Adipocyte (in vitro differentiated cells): ENCODE measurements around the gene WFIKKN1.
A peak's percentile ranks its signal among the peaks of the same experiment; 100 is the strongest.

Source experiments
- DNase-seq: peaks from one replicate; pipeline ENCODE4 v3.0.0-alpha.2; 2015; ENCODE audit warnings: low read depth
- H3K27me3 ChIP-seq: replicated peaks from 2 replicates; pipeline ENCODE4 v1.7.0; 2013; ENCODE audit warnings: mild to moderate bottlenecking, low read length, moderate library complexity; ENCODE audit not compliant: control insufficient read depth, insufficient read depth
- H3K36me3 ChIP-seq: 2 replicates; pipeline ENCODE4 v1.7.0; 2013; ENCODE audit warnings: low read length, mild to moderate bottlenecking, moderate library complexity; ENCODE audit not compliant: control insufficient read depth, insufficient read depth, severe bottlenecking
- H3K4me1 ChIP-seq: 2 replicates; pipeline ENCODE4 v1.7.0; 2013; ENCODE audit warnings: mild to moderate bottlenecking, low read length, moderate library complexity; ENCODE audit not compliant: control insufficient read depth, insufficient read depth
- H3K4me3 ChIP-seq: 2 replicates; pipeline ENCODE4 v1.7.0; 2013; ENCODE audit warnings: mild to moderate bottlenecking, low read length, moderate library complexity
- H3K9ac ChIP-seq: 2 replicates; pipeline ENCODE4 v1.7.0; 2013; ENCODE audit warnings: mild to moderate bottlenecking, low read length, moderate library complexity
- H3K9me3 ChIP-seq: 2 replicates; pipeline ENCODE4 v1.7.0; 2013; ENCODE audit warnings: mild to moderate bottlenecking, low read length, moderate library complexity; ENCODE audit not compliant: control insufficient read depth

WFIKKN1 gene

DNA sequence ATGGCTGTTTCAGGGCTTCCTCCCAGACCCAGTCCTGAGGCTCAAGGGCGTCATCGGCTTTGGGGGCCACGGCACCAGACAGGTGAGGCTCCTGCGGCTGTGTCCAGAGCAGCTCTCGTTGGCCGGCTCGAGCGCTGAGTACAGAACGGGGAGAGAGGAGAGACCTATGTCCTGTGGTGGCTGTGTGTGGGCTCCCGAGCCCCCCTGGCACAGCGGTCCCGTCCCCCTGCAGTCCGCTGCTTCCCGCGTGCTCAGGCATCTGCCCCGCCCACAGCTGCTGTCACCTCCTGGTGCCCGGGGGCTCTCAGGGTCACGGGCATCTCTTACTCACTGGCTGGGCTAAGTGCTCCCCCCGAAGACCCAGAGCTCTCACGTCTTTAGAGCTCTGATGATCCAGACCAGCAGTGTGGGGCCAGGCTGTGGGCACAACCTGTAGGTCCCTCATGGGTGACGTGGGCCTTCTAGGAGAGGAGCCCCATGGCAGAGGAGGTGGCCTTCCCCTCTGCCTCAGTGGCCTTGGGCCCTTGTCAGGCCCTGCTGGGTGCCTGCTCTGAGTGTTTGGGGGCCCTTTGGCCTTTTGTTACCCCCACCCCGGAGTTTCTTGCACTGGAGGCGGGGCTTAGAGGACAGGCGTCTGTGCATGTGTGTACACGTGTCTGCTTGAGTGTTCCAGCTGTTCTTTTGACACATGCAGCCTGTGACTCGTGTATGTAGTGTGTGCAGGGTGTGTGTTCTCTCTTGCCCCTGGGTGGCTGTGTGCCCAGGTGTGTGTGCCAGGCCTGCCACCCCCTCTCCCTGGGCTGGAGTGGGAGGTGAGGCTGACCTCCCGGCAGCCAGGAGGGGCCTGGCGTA is 21.9 kb downstream of the WFIKKN1 start:
- no peak for DNase-seq
- H3K4me1 ChIP-seq: peaks cover 14% of the 10 kb centered on the region

GRCh38 chr16:654034-654433 is 23.2 kb downstream of the WFIKKN1 start:
- Histone ChIP-seq H3K9me3 (no peaks in the 10 kb centered on the region), H3K27me3 (no peaks in the 10 kb centered on the region), H3K4me3 (no peak overlapping the region), H3K4me1 (peaks cover 4% of the 10 kb centered on the region), H3K9ac (no peak overlapping the region), H3K36me3 (peaks cover 9% of the 10 kb centered on the region)
- no peak for DNase-seq

More for the DNA sequence above, 21.9 kb downstream of the WFIKKN1 start:
- H3K36me3 ChIP-seq: no peaks in the 10 kb centered on the region
- H3K9ac ChIP-seq: no peak overlapping the region
- H3K4me3 ChIP-seq: no peak overlapping the region
- H3K27me3 ChIP-seq: no peaks in the 10 kb centered on the region
- no peaks in the 10 kb centered on the region for H3K9me3 ChIP-seq

DNA sequence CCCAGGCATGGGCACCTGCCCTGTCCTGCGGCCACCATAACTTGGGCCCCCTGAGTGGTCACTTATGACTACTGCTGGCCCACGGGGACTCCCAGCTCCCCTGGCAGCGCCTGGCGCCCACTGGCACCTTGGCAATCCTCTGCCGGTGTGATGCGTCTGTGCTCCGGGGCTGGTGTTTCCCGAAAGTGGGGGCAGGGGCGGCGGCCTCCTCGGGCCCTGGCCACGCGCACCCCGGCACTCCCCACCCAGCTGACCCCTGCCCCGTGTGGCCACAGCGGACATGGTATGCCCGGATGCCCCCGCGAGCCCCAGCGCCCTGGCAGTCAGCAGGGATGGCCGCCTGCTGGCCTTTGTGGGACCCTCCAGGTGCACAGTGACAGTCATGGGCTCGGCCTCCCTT is 26.7 kb downstream of the WFIKKN1 start:
- DNase-seq: no peak
- Histone ChIP-seq H3K4me1 (no peaks in the 10 kb centered on the region), H3K27me3 (no peaks in the 10 kb centered on the region), H3K36me3 (peaks cover 9% of the 10 kb centered on the region), H3K9me3 (no peaks in the 10 kb centered on the region), H3K4me3 (no peak overlapping the region), H3K9ac (no peak overlapping the region)

DNA sequence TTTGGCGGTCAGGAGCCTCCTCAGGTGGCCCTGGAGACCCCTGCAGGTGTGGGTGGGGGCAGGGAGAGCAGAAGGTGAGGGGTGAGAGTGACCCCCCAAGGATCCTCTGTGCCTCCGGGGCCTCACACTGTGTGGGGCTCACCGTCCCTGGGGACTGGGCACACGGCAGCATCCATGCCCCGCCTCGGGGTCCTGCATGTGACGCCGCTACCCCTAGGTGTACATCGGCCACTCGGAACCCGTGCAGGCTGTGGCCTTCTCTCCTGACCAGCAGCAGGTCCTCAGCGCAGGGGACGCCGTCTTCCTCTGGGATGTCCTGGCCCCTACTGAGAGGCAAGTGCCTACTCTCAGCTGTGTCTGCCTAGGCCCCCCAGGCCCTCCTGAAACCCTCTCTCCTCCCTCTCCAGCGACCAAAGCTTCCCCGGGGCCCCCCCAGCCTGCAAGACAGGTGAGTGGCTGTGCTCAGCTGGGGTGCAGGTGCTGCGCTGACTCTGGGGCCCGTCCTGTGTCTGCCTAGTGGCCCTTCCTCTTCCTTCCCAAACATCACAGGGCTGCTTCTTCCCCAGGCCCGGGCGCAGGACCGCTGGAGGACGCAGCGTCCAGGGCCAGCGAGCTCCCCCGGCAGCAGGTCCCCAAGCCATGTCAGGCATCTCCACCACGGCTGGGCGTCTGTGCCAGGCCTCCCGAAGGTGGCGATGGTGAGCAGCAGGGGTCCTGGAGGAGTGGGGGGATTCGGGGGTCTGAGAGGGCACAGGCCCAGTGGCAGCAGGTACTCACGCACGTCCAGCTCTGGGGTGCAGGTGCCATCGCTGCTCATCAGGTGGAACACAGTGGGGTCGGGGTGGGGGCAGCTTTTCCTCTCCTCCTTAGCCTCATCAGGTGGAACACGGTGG is 28.1 kb downstream of the WFIKKN1 start:
- Histone ChIP-seq H3K9me3 (no peaks in the 10 kb centered on the region), H3K9ac (no peak overlapping the region), H3K36me3 (peaks cover 9% of the 10 kb centered on the region), H3K4me1 (no peaks in the 10 kb centered on the region), H3K4me3 (no peak overlapping the region), H3K27me3 (no peaks in the 10 kb centered on the region)
- no peak for DNase-seq

DNA sequence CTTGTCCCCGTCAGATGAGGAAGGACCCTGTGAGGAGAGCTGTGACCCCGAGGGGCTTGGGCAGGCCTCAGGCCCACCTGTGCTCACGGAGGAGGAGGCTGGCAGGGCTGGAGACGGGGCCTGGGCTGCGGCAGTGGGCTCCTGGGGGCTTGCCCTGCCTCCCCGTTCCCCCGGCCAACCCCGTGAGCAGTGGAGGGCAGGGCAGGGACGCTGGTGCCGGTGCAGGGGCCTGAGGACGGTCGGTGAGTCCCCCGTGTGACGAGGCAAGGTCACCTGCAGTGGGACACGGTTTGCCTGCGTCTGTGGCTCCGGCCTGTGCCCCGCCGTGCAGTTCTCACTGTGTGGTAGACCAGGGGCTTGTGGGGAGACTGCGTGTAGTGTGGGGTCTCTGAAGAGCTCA is 28.8 kb downstream of the WFIKKN1 start:
- Histone ChIP-seq H3K4me1 (no peaks in the 10 kb centered on the region), H3K9me3 (no peaks in the 10 kb centered on the region), H3K27me3 (no peaks in the 10 kb centered on the region), H3K36me3 (peaks cover 9% of the 10 kb centered on the region), H3K9ac (no peak overlapping the region), H3K4me3 (no peak overlapping the region)
- DNase-seq: no peak

- Histone ChIP-seq H3K4me3 (no peak overlapping the region), H3K9me3 (no peaks in the 10 kb centered on the region), H3K9ac (no peak overlapping the region), H3K4me1 (no peaks in the 10 kb centered on the region), H3K27me3 (no peaks in the 10 kb centered on the region), H3K36me3 (peaks cover 9% of the 10 kb centered on the region)
- no peak for DNase-seq
These were observed 29.3 kb downstream of the WFIKKN1 start for GRCh38 chr16:660132-660458.

- DNase-seq: peak; percentile 71
- H3K27me3 ChIP-seq: no peaks in the 10 kb centered on the region
- H3K4me1 ChIP-seq: no peaks in the 10 kb centered on the region
- no peaks in the 10 kb centered on the region for H3K9me3 ChIP-seq
- H3K4me3 ChIP-seq: no peak overlapping the region
- peaks cover 9% of the 10 kb centered on the region for H3K36me3 ChIP-seq
- H3K9ac ChIP-seq: no peak overlapping the region
These were observed 29.8 kb downstream of the WFIKKN1 start for GRCh38 chr16:660459-661183.

DNA sequence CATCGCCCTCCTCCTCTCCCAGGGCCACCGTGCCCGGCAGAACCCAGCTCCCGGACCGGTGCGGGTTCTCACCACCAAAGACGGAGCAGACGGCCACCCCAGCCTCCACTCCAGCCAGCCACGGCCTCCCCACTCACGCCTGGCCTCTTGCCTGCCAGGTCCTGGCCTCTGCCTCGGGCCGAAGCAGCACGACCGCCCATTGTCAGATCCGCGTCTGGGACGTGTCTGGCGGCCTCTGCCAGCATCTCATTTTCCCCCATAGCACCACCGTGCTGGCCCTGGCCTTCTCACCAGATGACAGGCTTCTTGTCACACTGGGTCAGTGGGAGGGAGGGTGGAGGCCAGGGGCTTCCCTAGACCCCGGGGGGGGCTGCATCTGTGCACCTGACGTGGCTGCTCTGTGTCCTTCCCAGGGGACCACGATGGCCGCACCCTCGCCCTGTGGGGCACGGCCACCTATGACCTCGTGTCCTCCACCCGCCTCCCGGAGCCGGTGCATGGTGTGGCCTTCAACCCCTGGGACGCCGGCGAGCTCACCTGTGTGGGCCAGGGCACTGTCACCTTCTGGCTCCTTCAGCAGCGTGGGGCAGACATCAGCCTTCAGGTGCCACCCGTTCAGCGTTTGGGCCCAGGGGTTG is 30.5 kb downstream of the WFIKKN1 start:
- no peaks in the 10 kb centered on the region for H3K9me3 ChIP-seq
- H3K9ac ChIP-seq: no peak overlapping the region
- H3K36me3 ChIP-seq: peaks cover 9% of the 10 kb centered on the region
- no peak for DNase-seq
- H3K27me3 ChIP-seq: no peaks in the 10 kb centered on the region
- H3K4me1 ChIP-seq: no peaks in the 10 kb centered on the region
- no peak overlapping the region for H3K4me3 ChIP-seq

DNA sequence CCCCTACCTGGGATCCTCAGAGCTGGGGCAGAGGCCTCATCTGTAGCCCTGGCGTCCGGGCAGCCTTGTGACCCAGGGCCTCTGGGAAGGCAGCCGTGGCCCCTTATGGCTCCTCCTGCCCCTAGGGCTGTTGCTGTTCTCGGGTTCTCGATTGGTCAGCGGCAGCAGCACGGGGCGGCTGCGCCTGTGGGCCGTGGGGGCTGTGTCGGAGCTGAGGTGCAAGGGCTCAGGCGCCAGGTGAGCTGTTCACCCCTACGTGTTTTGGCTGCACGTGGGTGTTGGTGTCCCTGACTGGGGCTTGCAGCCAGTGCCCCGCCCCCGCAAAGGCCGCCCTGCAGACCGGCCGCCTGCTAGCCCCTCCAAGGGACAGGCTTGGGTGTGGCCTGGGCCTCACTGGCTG is 31.3 kb downstream of the WFIKKN1 start:
- Histone ChIP-seq H3K9ac (no peak overlapping the region), H3K4me1 (no peaks in the 10 kb centered on the region), H3K4me3 (no peak overlapping the region), H3K9me3 (no peaks in the 10 kb centered on the region), H3K27me3 (no peaks in the 10 kb centered on the region), H3K36me3 (peaks cover 9% of the 10 kb centered on the region)
- no peak for DNase-seq

- DNase-seq: no peak
- H3K4me3 ChIP-seq: no peak overlapping the region
- no peak overlapping the region for H3K9ac ChIP-seq
- peaks cover 5% of the 10 kb centered on the region for H3K4me1 ChIP-seq
- no peaks in the 10 kb centered on the region for H3K27me3 ChIP-seq
- no peaks in the 10 kb centered on the region for H3K9me3 ChIP-seq
- peaks cover 9% of the 10 kb centered on the region for H3K36me3 ChIP-seq
These were observed 31.8 kb downstream of the WFIKKN1 start for GRCh38 chr16:662597-662996.

GRCh38 chr16:666572-666971 is 35.8 kb downstream of the WFIKKN1 start:
- Histone ChIP-seq H3K27me3 (no peaks in the 10 kb centered on the region), H3K9me3 (no peaks in the 10 kb centered on the region), H3K36me3 (peaks cover 18% of the 10 kb centered on the region), H3K4me3 (no peak overlapping the region), H3K9ac (peak overlapping the region; percentile 9), H3K4me1 (peaks cover 13% of the 10 kb centered on the region)
- DNase-seq: no peak
